ENCODE results near the gene ST6GALNAC2. TPM values are rescaled to one million over a fixed set of nuclear protein-coding genes. Genes with fewer than 3 reads are reported as not detected.

ST6GALNAC2 gene
- polyA plus RNA-seq, 1 donor (not counting 4 experiments of a cell fraction or from before 2014, with no cell fraction given), result 45.8 TPM

- Histone ChIP-seq H3K4me2 (ENCODE audit: control insufficient read depth, extremely low read depth, insufficient read depth, low read depth, low read length) (peak overlapping the region; percentile 94), H3K27ac (ENCODE audit: control insufficient read depth, insufficient read depth, low read length) (peak overlapping the region; percentile 100), H3K36me3 (ENCODE audit: control insufficient read depth in 2 of 2, extremely low read depth in 1 of 2, insufficient read depth in 2 of 2, low read length in 2 of 2) (peaks cover 4 to 25% of the 10 kb centered on the region in 2 experiments), H3K9me1 (ENCODE audit: control insufficient read depth, extremely low read depth, insufficient read depth, low read length) (peaks cover 2% of the 10 kb centered on the region), H3K4me3 (ENCODE audit: control insufficient read depth in 2 of 3, extremely low read depth in 1 of 3, insufficient read depth in 2 of 3, low read depth in 1 of 3, low read length in 3 of 3) (peak overlapping the region; percentile 97 to 100 (median 99)), H3K79me2 (ENCODE audit: control insufficient read depth, insufficient read depth, low read length) (peaks cover 52% of the 10 kb centered on the region), H4K20me1 (ENCODE audit: control insufficient read depth, extremely low read depth, insufficient read depth, low read length) (peaks cover 18% of the 10 kb centered on the region), H3K9me3 (ENCODE audit: control insufficient read depth, low read depth, low read length) (no peaks in the 10 kb centered on the region), H3K27me3 (ENCODE audit: control insufficient read depth, extremely low read depth, insufficient read depth, low read length) (no peaks in the 10 kb centered on the region), H2AFZ (ENCODE audit: control insufficient read depth, low read length) (peak overlapping the region; percentile 76), H3K4me1 (ENCODE audit: control insufficient read depth, extremely low read depth, insufficient read depth, low read length) (peaks cover 43% of the 10 kb centered on the region), H3K9ac (ENCODE audit: control insufficient read depth, extremely low read depth, insufficient read depth, low read length) (peak overlapping the region; percentile 100)
- TF ChIP-seq EZH2 (IDR thresholded peaks at IDR 0.05; ENCODE audit: low read length), result no peak
- no peak for FAIRE-seq
- dilution Hi-C loops (cut with MboI; ENCODE audit: extremely low pct_ligation_motif_present, low sequenced_read_pairs), result no loop called here
- no peak for DNase-seq (ENCODE audit: low read depth, low spot score)
Measured at GRCh38 chr17:76556765-76557367, 28.8 kb downstream of the ST6GALNAC2 start.

GRCh38 chr17:76554131-76554530, 31.5 kb downstream of the ST6GALNAC2 start:
- Histone ChIP-seq H2AFZ (ENCODE audit: control insufficient read depth, low read length) (no peak overlapping the region), H3K27me3 (ENCODE audit: control insufficient read depth, extremely low read depth, insufficient read depth, low read length) (no peaks in the 10 kb centered on the region), H3K9me3 (ENCODE audit: control insufficient read depth, low read depth, low read length) (no peaks in the 10 kb centered on the region), H3K9ac (ENCODE audit: control insufficient read depth, extremely low read depth, insufficient read depth, low read length) (no peak overlapping the region), H3K27ac (ENCODE audit: control insufficient read depth, insufficient read depth, low read length) (no peak overlapping the region), H3K4me3 (ENCODE audit: control insufficient read depth in 2 of 3, extremely low read depth in 1 of 3, insufficient read depth in 2 of 3, low read depth in 1 of 3, low read length in 3 of 3) (no peak overlapping the region), H3K36me3 (ENCODE audit: control insufficient read depth in 2 of 2, extremely low read depth in 1 of 2, insufficient read depth in 2 of 2, low read length in 2 of 2) (peaks cover 0 to 4% of the 10 kb centered on the region in 2 experiments), H3K9me1 (ENCODE audit: control insufficient read depth, extremely low read depth, insufficient read depth, low read length) (no peaks in the 10 kb centered on the region), H3K4me2 (ENCODE audit: control insufficient read depth, extremely low read depth, insufficient read depth, low read depth, low read length) (no peak overlapping the region), H3K4me1 (ENCODE audit: control insufficient read depth, extremely low read depth, insufficient read depth, low read length) (peaks cover 33% of the 10 kb centered on the region), H3K79me2 (ENCODE audit: control insufficient read depth, insufficient read depth, low read length) (peaks cover 28% of the 10 kb centered on the region), H4K20me1 (ENCODE audit: control insufficient read depth, extremely low read depth, insufficient read depth, low read length) (no peaks in the 10 kb centered on the region)
- dilution Hi-C loops (cut with MboI; ENCODE audit: extremely low pct_ligation_motif_present, low sequenced_read_pairs), result no loop called here
- TF ChIP-seq CTCF (optimal IDR thresholded peaks at IDR 0.05 in 1 of 3, IDR thresholded peaks at IDR 0.05 in 1 of 3, conservative IDR thresholded peaks at IDR 0.05 in 1 of 3; ENCODE audit: extremely low read depth in 1 of 3, insufficient read depth in 2 of 3, low read length in 3 of 3) (no peak), EZH2 (IDR thresholded peaks at IDR 0.05; ENCODE audit: low read length) (no peak)
- no peak for DNase-seq (ENCODE audit: low read depth, low spot score)
- no peak for FAIRE-seq
